Endothelial cell of umbilical vein (primary cell): ENCODE results near the gene CFAP68. TPM values are rescaled to one million over a fixed set of nuclear protein-coding genes. Genes with fewer than 3 reads are reported as not detected.

Experiments
- BruUV-seq: library from RNA; stranded (reverse); fragments of 400-500 nt; replicated peaks from 2 replicates; lab custom pipeline; 2021; lab: Mats Ljungman, UMichigan
- CTCF ChIA-PET: fragments of 300-600, 350-600 bp; sonication (Branson Sonifier 250); formaldehyde crosslinking; loops from one replicate; lab custom pipeline; 2021; ENCODE audit warnings: antibody characterized with exemption, inconsistent platforms; lab: Charles Lee
- POLR2A ChIA-PET: fragments of 300-600, 350-600 bp; sonication (Branson Sonifier 250); formaldehyde crosslinking; loops from one replicate; lab custom pipeline; 2021; ENCODE audit warnings: antibody characterized with exemption, inconsistent platforms; lab: Charles Lee
- DNase-seq: peaks from one replicate; pipeline ENCODE4 v3.0.0-alpha.2; 2011; ENCODE audit warnings: low read depth, low spot score
- FAIRE-seq: peaks from 2 replicates; lab custom pipeline; 2011; peaks lifted over from hg19 to GRCh38; lab: Jason Lieb, UNC
- H2AFZ ChIP-seq: 2 replicates; pipeline ENCODE4 v1.6.0; 2012; ENCODE audit warnings: low read depth, low read length, control low read depth, inconsistent platforms
- H3K27ac ChIP-seq: 2 replicates; pipeline ENCODE4 v1.5.1; 2011; ENCODE audit warnings: low read depth, mild to moderate bottlenecking, control low read depth, low read length, moderate library complexity; ENCODE audit not compliant: insufficient read depth
- H3K27me3 ChIP-seq, 2 experiments: 2 replicates each; pipeline versions ENCODE4 v1.6.0 to v1.6.1; 2011; ENCODE audit warnings: low read length in 2 of 2, mixed read lengths in 1 of 2; ENCODE audit not compliant: control insufficient read depth in 2 of 2, insufficient read depth in 2 of 2
- H3K36me3 ChIP-seq, 2 experiments: 2 replicates in 1 of 2; 3 replicates in 1 of 2; pipeline ENCODE4 v1.5.1; 2011; ENCODE audit warnings: low read length in 2 of 2, mild to moderate bottlenecking in 1 of 2, moderate library complexity in 1 of 2; ENCODE audit not compliant: control insufficient read depth in 2 of 2, insufficient read depth in 2 of 2; ENCODE audit errors: extremely low read depth in 1 of 2
- H3K4me1 ChIP-seq: 3 replicates; pipeline ENCODE4 v1.5.1; 2011; ENCODE audit warnings: mild to moderate bottlenecking, low read length; ENCODE audit not compliant: control insufficient read depth, insufficient read depth; ENCODE audit errors: extremely low read depth
- H3K4me2 ChIP-seq: 2 replicates; pipeline ENCODE4 v1.6.1; 2011; ENCODE audit warnings: low read length, control low read depth, mixed read lengths; ENCODE audit not compliant: insufficient read depth
- H3K4me3 ChIP-seq, 3 experiments: fragments of 200-600 bp in 1 of 3; sonication (generic), shearing (Covaris generic) in 1 of 3; replicated peaks in 1 of 3; 2 replicates each; pipeline ENCODE4 v1.5.1; 2011 to 2016; ENCODE audit warnings: control low read depth in 3 of 3, low read length in 3 of 3, mild to moderate bottlenecking in 2 of 3, inconsistent platforms in 1 of 3, low read depth in 1 of 3, moderate library complexity in 1 of 3; ENCODE audit not compliant: insufficient read depth in 1 of 3
- H3K79me2 ChIP-seq: 2 replicates; pipeline ENCODE4 v1.6.0; 2012; ENCODE audit warnings: low read length, inconsistent platforms; ENCODE audit not compliant: control insufficient read depth, insufficient read depth
- H3K9ac ChIP-seq: replicated peaks from 2 replicates; pipeline ENCODE3; 2011; ENCODE audit warnings: low read length, control low read depth; ENCODE audit not compliant: insufficient read depth; ENCODE audit errors: extremely low read depth
- H3K9me1 ChIP-seq: replicated peaks from 3 replicates; pipeline ENCODE4 v1.6.0; 2011; ENCODE audit warnings: mild to moderate bottlenecking, low read length; ENCODE audit not compliant: control insufficient read depth, insufficient read depth; ENCODE audit errors: extremely low read depth
- H3K9me3 ChIP-seq: replicated peaks from 2 replicates; pipeline ENCODE4 v1.5.1; 2012; ENCODE audit warnings: low read length, inconsistent platforms; ENCODE audit not compliant: control insufficient read depth, insufficient read depth
- H4K20me1 ChIP-seq: replicated peaks from 2 replicates; pipeline ENCODE3; 2011; ENCODE audit warnings: mild to moderate bottlenecking, low read length; ENCODE audit not compliant: control insufficient read depth, insufficient read depth; ENCODE audit errors: extremely low read depth
- CTCF ChIP-seq, 2 donors: IDR thresholded peaks; 1 replicate in 1 of 2; 2 replicates in 1 of 2; pipeline ENCODE4 v1.5.1; 2011; ENCODE audit warnings: low read length in 2 of 2, mild to moderate bottlenecking in 2 of 2, moderate library complexity in 2 of 2, control low read depth in 1 of 2, inconsistent platforms in 1 of 2, low read depth in 1 of 2; ENCODE audit not compliant: insufficient read depth in 1 of 2; ENCODE audit errors: extremely low read depth in 1 of 2
- EZH2 ChIP-seq: IDR thresholded peaks from 2 replicates; pipeline ENCODE4 v1.6.1; 2012; ENCODE audit warnings: borderline replicate concordance, low read depth, mild to moderate bottlenecking, moderate library complexity, low read length, inconsistent platforms; ENCODE audit not compliant: severe bottlenecking
- FOS ChIP-seq: IDR thresholded peaks from 2 replicates; pipeline ENCODE4 v1.6.1; 2011; ENCODE audit warnings: mild to moderate bottlenecking, low read length, moderate library complexity, borderline replicate concordance; ENCODE audit not compliant: insufficient read depth
- GATA2 ChIP-seq: IDR thresholded peaks from 2 replicates; pipeline ENCODE4 v1.7.0; 2011; ENCODE audit warnings: low read depth, mild to moderate bottlenecking, moderate library complexity, mixed read lengths, low read length; ENCODE audit not compliant: insufficient read length, insufficient read depth
- JUN ChIP-seq: IDR thresholded peaks from 2 replicates; pipeline ENCODE4 v1.6.1; 2011; ENCODE audit warnings: borderline replicate concordance, low read depth; ENCODE audit not compliant: insufficient read length, insufficient read depth
- MAX ChIP-seq: IDR thresholded peaks from 2 replicates; pipeline ENCODE4 v1.6.1; 2011; ENCODE audit not compliant: insufficient read depth, insufficient read length
- MYC ChIP-seq: IDR thresholded peaks from one replicate; pipeline ENCODE4 v1.6.1; 2011; ENCODE audit warnings: mild to moderate bottlenecking, low read depth, low read length
- POLR2A ChIP-seq: IDR thresholded peaks from 2 replicates; pipeline ENCODE4 v1.6.1; 2012; ENCODE audit warnings: low read depth, mild to moderate bottlenecking, control low read depth, low read length
- POLR2AphosphoS5 ChIP-seq: IDR thresholded peaks from 2 replicates; pipeline ENCODE4 v1.6.1; 2012; ENCODE audit warnings: low read depth, mild to moderate bottlenecking, control low read depth, low read length, moderate library complexity; ENCODE audit not compliant: insufficient read depth
- dilution Hi-C: fragments of 300-500 bp; cut with MboI; formaldehyde crosslinking; loops from one replicate; pipeline ENCODE4 v1.15.0; 2019; ENCODE audit warnings: low sequenced_read_pairs; ENCODE audit not compliant: extremely low pct_ligation_motif_present
- intact Hi-C: fragments of 100-400 bp; cut with micrococcal nuclease; formaldehyde crosslinking; loops from one replicate; pipeline ENCODE4 v1.10.0; 2022
- polyA plus RNA-seq, 4 experiments: library from polyadenylated mRNA; depleted of rRNA in 3 of 4; stranded (reverse) in 3 of 4; unstranded in 1 of 4; fragments of >200 nt; gene quantifications; 2 replicates each; pipeline versions ENCODE4 v1.2.1 to v1.2.3, GENCODE V29; 2011 to 2012; ENCODE audit warnings: missing spikeins in 1 of 4
- total RNA-seq: library from RNA; stranded (reverse); gene quantifications from 2 replicates; pipeline ENCODE4 v1.2.3, GENCODE V29; 2021

The CFAP68 gene
- total and polyA plus RNA-seq, 2 donors (not counting 3 experiments of a cell fraction or from before 2014, with no cell fraction given), result 7.4 to 10.6 TPM

- intact Hi-C loops (loop anchor here (1.0 to 5.0 kb wide), 8 partner anchors 18 to 354 kb away; partner anchors contain the start of genes ALG9, BCO2, CFAP68 and FDXACB1), dilution Hi-C loops (no loop called here)
- no peaks in the 10 kb centered on the region for H3K9me1 ChIP-seq
- TF ChIP-seq GATA2 (no peak), MYC (no peak), MAX (no peak), FOS (no peak), JUN (no peak), CTCF (IDR thresholded peaks at IDR 0.05; ENCODE audit: extremely low read depth in 1 of 2, insufficient read depth in 1 of 2, low read depth in 1 of 2, low read length in 2 of 2) (peak in 1 of 2 donors; percentile 20), POLR2AphosphoS5 (peak; percentile 38), EZH2 (no peak), POLR2A (peak; percentile 88)
- ChIA-PET POLR2A (interaction anchor here (0.6 to 1.3 kb wide), 8 partner anchors 8 to 108 kb away, joined by 3 to 6 read pairs (median 3); partner anchors contain the start of genes ALG9, C11orf52 and DIXDC1), CTCF (interaction anchor here (0.7 to 2.1 kb wide), 17 partner anchors 9 to 96 kb away, joined by 3 to 36 read pairs (median 5); partner anchors contain the start of genes ALG9 and DIXDC1)
- peak overlapping the region; percentile 96 for H3K9ac ChIP-seq
- no peaks in the 10 kb centered on the region for H4K20me1 ChIP-seq
- peak overlapping the region; percentile 98 for H2AFZ ChIP-seq
- H3K36me3 ChIP-seq, result no peaks in the 10 kb centered on the region
- H3K9me3 ChIP-seq, result no peaks in the 10 kb centered on the region
- peaks cover 28% of the 10 kb centered on the region for H3K4me1 ChIP-seq
- BruUV-seq, result TSS peak; percentile 96
- H3K79me2 ChIP-seq, result no peaks in the 10 kb centered on the region
- FAIRE-seq, result peak; percentile 93
- DNase-seq, result peak; percentile 98
- peak overlapping the region; percentile 98 for H3K27ac ChIP-seq
- peak overlapping the region; percentile 38 to 66 (median 38) for H3K4me3 ChIP-seq
- H3K4me2 ChIP-seq, result peak overlapping the region; percentile 86
- H3K27me3 ChIP-seq, result no peaks in the 10 kb centered on the region
Measured at GRCh38 chr11:111926505-111927391, 47.4 kb downstream of the CFAP68 start.
